Fibroblast of the aortic adventitia (primary cell): ENCODE data around the gene ZNF248. TPM values are rescaled to one million over a fixed set of nuclear protein-coding genes. Genes with fewer than 3 reads are reported as not detected.

ENCODE experiments used
- DNase-seq: peaks from one replicate; pipeline ENCODE4 v3.0.0-alpha.2; 2010; ENCODE audit warnings: low read depth
- H3K4me3 ChIP-seq: 2 replicates; pipeline ENCODE4 v1.5.1; 2011; ENCODE audit warnings: low read depth, mild to moderate bottlenecking, control low read depth, low read length, moderate library complexity
- CTCF ChIP-seq: IDR thresholded peaks from 2 replicates; pipeline ENCODE4 v1.5.1; 2011; ENCODE audit warnings: mild to moderate bottlenecking, low read length, control low read depth, inconsistent platforms; ENCODE audit not compliant: insufficient read depth
- total RNA-seq: library from RNA; depleted of rRNA; stranded (reverse); fragments of >200 nt; gene quantifications from 2 replicates; pipeline ENCODE4 v1.2.3, GENCODE V29; 2012; ENCODE audit warnings: low replicate concordance

ZNF248 gene
- total RNA-seq, 1 donor: 8.7 TPM

- no peak for DNase-seq
- no peak overlapping the region for H3K4me3 ChIP-seq
- TF ChIP-seq CTCF: no peak
Measured at GRCh38 chr10:37831495-37832333, 25.7 kb downstream of the ZNF248 start.

- no peak overlapping the region for H3K4me3 ChIP-seq
- no peak for DNase-seq
- no peak for TF ChIP-seq CTCF
Measured at GRCh38 chr10:37826806-37827205, 30.6 kb downstream of the ZNF248 start.

GRCh38 chr10:37821237-37821636, 36.2 kb downstream of the ZNF248 start:
- no peak for DNase-seq
- no peak overlapping the region for H3K4me3 ChIP-seq
- TF ChIP-seq CTCF: no peak

GRCh38 chr10:37819797-37820196, 37.6 kb downstream of the ZNF248 start:
- TF ChIP-seq CTCF: no peak
- no peak for DNase-seq
- H3K4me3 ChIP-seq: no peak overlapping the region

- no peak overlapping the region for H3K4me3 ChIP-seq
- TF ChIP-seq CTCF: no peak
- DNase-seq: no peak
Measured at GRCh38 chr10:37816290-37816689, 41.1 kb downstream of the ZNF248 start.

- H3K4me3 ChIP-seq: no peak overlapping the region
- no peak for DNase-seq
- no peak for TF ChIP-seq CTCF
Measured at GRCh38 chr10:37813763-37814162, 43.6 kb downstream of the ZNF248 start.
